Measurements from ENCODE around the gene IL17C. TPM values are rescaled to one million over a fixed set of nuclear protein-coding genes. Genes with fewer than 3 reads are reported as not detected.

Gene IL17C
- total and polyA plus RNA-seq, 9 of the 15 experiments (the other 6 are each of a cell fraction or from before 2014, with no cell fraction given) = not detected

DNA sequence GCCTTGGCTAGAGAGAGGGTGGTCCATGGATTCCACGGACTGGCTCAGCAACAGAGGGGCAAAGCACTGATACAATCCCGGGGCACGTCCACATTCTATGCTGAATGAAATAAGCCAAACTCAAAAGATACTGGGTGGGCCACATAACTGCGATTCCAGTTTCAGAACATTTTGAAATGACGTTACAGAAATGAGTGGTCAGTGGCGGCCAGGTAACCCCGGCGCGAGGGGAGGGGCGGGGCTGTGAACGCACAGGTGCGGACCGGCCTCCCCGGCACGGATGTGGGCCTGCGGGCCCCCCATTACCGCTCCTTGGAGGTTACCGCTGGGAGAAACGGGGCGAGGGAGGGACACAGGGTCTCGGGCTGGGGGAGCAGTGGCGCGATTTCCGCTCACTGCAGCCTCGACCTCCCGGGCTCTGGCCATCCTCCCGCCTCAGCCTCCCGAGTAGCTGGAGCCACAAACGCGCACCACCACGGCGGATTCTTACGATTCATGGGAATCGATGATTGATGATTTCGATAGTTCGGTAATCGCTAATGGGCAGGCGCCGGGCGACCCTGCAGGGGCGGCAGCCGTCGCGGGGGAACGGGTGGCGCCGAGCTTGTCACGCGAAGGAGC lies 24.0 kb downstream of the IL17C start (continued):
- TF ChIP-seq ZNF507 (tag; conservative IDR thresholded peaks at IDR 0.05) = no peak
- peak; percentile 89; the same call in 1 of the 2 replicates for TF ChIP-seq RBM14 (IDR thresholded peaks at IDR 0.05; ENCODE audit: borderline replicate concordance, insufficient read depth, low read depth, low read length)
- peak; percentile 12; the same call in 1 of the 2 replicates for TF ChIP-seq NR1H2 (CRISPR knock-in tag; IDR thresholded peaks at IDR 0.05)
- no peak for TF ChIP-seq ETV6 (IDR thresholded peaks at IDR 0.05; ENCODE audit: borderline replicate concordance in 1 of 2, low read depth in 2 of 2, low read length in 1 of 2)
- TF ChIP-seq ETV6 (CRISPR knock-in tag; IDR thresholded peaks at IDR 0.05; ENCODE audit: borderline replicate concordance) = peak; percentile 86; the same call in 1 of the 2 replicates
- peak; percentile 76 for TF ChIP-seq TGIF2 (CRISPR knock-in tag; IDR thresholded peaks at IDR 0.05)
- no peak for TF ChIP-seq EP400 (IDR thresholded peaks at IDR 0.05)
- no peak for TF ChIP-seq SRSF7 (optimal IDR thresholded peaks at IDR 0.05; ENCODE audit: low read depth, low read length)
- no peak for TF ChIP-seq IFI16 (CRISPR knock-in tag; IDR thresholded peaks at IDR 0.05)
- no peak for TF ChIP-seq SRSF9 (IDR thresholded peaks at IDR 0.05; ENCODE audit: borderline replicate concordance, low read depth, low read length)
- TF ChIP-seq PRDM10 (IDR thresholded peaks at IDR 0.05; ENCODE audit: partially characterized antibody) = no peak

Measured in K562 (cell line).